GM12891 (cell line): ENCODE measurements around the gene SMIM35.

Source experiments
- POLR2A ChIP-seq: IDR thresholded peaks from 2 replicates; pipeline ENCODE4 v1.6.1; 2011; ENCODE audit warnings: low read depth, low read length, control low read depth
- POLR2AphosphoS5 ChIP-seq: IDR thresholded peaks from 2 replicates; pipeline ENCODE4 v1.6.1; 2011; ENCODE audit warnings: low read depth, low read length, control low read depth
- TAF1 ChIP-seq: IDR thresholded peaks from 2 replicates; pipeline ENCODE4 v1.6.1; 2011; ENCODE audit warnings: low read depth, low read length, control low read depth

- no peak for TF ChIP-seq POLR2AphosphoS5
- no peak for TF ChIP-seq POLR2A
- TF ChIP-seq TAF1, result no peak
Measured at GRCh38 chr11:118060081-118060661, 26.6 kb downstream of the SMIM35 start.
